ENCODE results near the gene YIPF5.

- TF ChIP-seq SIN3A (IDR thresholded peaks at IDR 0.05; ENCODE audit: low read depth) (no peak), CTCF (IDR thresholded peaks at IDR 0.05 in 2 of 3, conservative IDR thresholded peaks at IDR 0.05 in 1 of 3; ENCODE audit: borderline replicate concordance in 1 of 3, insufficient read depth in 1 of 3, low read depth in 2 of 3, low read length in 2 of 3) (no peak), ZNF274 (IDR thresholded peaks at IDR 0.05; ENCODE audit: low read depth, low read length) (no peak), SP1 (IDR thresholded peaks at IDR 0.05; ENCODE audit: low read depth) (no peak), POLR2A (IDR thresholded peaks at IDR 0.05; ENCODE audit: borderline replicate concordance, extremely low read depth, insufficient read depth, insufficient read length) (no peak), REST (IDR thresholded peaks at IDR 0.05; ENCODE audit: low read depth) (no peak), ATF3 (IDR thresholded peaks at IDR 0.05) (no peak), POLR2AphosphoS5 (IDR thresholded peaks at IDR 0.05; ENCODE audit: low read depth, low read length) (no peak), RAD21 (IDR thresholded peaks at IDR 0.05; ENCODE audit: low read depth) (no peak), ZBTB33 (IDR thresholded peaks at IDR 0.05; ENCODE audit: extremely low read depth, insufficient replicate concordance, low read length) (no peak)
These were observed 22.2 kb upstream of the YIPF5 start for GRCh38 chr5:144192661-144193060.

All from HCT116 (cell line).